C4-2B (cell line): ENCODE results near the gene E2F6.

ENCODE experiments used
- ZFX ChIP-seq: fragments of 450-650 bp; IDR thresholded peaks from 2 replicates; pipeline ENCODE4 v1.6.1; 2017
- TF ChIP-seq, protein P1 (sequence below): fragments of 450-650 bp; conservative IDR thresholded peaks from 2 replicates; pipeline ENCODE4 v1.5.1; 2017; ENCODE audit warnings: mild to moderate bottlenecking

GRCh38 chr2:11438555-11439080 lies 27.3 kb downstream of the E2F6 start:
- TF ChIP-seq, protein P1, sequence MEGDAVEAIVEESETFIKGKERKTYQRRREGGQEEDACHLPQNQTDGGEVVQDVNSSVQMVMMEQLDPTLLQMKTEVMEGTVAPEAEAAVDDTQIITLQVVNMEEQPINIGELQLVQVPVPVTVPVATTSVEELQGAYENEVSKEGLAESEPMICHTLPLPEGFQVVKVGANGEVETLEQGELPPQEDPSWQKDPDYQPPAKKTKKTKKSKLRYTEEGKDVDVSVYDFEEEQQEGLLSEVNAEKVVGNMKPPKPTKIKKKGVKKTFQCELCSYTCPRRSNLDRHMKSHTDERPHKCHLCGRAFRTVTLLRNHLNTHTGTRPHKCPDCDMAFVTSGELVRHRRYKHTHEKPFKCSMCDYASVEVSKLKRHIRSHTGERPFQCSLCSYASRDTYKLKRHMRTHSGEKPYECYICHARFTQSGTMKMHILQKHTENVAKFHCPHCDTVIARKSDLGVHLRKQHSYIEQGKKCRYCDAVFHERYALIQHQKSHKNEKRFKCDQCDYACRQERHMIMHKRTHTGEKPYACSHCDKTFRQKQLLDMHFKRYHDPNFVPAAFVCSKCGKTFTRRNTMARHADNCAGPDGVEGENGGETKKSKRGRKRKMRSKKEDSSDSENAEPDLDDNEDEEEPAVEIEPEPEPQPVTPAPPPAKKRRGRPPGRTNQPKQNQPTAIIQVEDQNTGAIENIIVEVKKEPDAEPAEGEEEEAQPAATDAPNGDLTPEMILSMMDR = no peak
- no peak for TF ChIP-seq ZFX
